ENCODE results near the gene DGKQ. TPM values are rescaled to one million over a fixed set of nuclear protein-coding genes. Genes with fewer than 3 reads are reported as not detected.

The DGKQ gene
- total and polyA plus RNA-seq, 2 donors from 2014 or later: 3.5 to 13.7 TPM

- no peaks in the 10 kb centered on the region for H3K27me3 ChIP-seq (ENCODE audit: control insufficient read depth, insufficient read depth, low read length)
- peaks cover 9 to 10% (median 9%) of the 10 kb centered on the region in 3 donors for H3K36me3 ChIP-seq (ENCODE audit: control insufficient read depth in 2 of 3, insufficient read depth in 3 of 3, low read length in 3 of 3)
- TF ChIP-seq CTCF (IDR thresholded peaks at IDR 0.05; ENCODE audit: borderline replicate concordance, extremely low read depth, insufficient read depth): no peak
- no peak overlapping the region for H3K4me3 ChIP-seq (ENCODE audit: low read length in 3 of 3)
- peaks cover 0 to 4% (median 0%) of the 10 kb centered on the region in 3 donors for H3K4me1 ChIP-seq (ENCODE audit: control insufficient read depth in 2 of 3, insufficient read depth in 2 of 3, low read depth in 1 of 3, low read length in 3 of 3)
- FAIRE-seq (no peak), DNase-seq (no peak)
- no peak overlapping the region for H3K27ac ChIP-seq (ENCODE audit: low read depth in 2 of 2, low read length in 2 of 2)
- no peaks in the 10 kb centered on the region for H3K9me3 ChIP-seq (ENCODE audit: control insufficient read depth in 2 of 3, insufficient read depth in 1 of 3, low read length in 3 of 3)
- intact Hi-C loops (cut with DNase I): no loop called here
- no peak overlapping the region for H3K9ac ChIP-seq (ENCODE audit: low read length in 3 of 3)
Observed at GRCh38 chr4:1021386-1022050, 48.1 kb upstream of the DGKQ start.

DNA sequence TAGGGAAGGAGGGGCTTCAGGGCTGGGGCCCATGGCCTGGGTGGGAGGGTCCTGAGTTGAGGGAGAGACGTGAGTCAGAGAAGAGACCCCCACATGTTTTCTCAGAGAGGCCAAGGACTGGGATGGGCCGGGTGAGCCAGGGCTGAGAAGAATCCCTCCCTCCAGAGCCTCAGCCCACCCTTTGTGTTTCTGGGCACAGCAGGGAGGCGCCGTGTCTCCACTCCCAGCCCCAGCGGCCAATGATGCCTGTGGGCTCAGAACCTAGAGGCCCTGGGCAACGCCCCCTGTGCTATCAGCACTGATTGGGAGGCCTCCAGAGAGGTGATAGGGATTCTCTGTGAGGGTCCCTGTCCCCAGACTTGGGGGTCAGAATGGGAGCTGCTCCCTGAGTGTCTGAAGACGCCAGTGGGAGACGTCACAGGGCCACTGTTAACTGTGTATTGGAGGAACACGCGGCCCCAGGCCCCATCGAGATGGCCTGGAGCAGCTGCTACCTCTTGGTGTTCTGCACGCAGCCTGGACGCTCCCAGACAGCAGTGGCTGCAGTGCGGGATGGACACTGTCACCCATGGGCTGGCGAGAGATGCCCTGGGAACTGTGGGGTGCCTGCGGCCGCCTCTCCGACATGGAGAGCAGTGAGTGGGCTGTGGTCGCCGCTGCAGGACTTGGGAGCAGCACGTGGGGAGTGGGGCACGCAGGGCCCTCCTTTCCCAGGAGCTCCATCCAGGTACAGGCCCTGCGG is 46.5 kb upstream of the DGKQ start:
- Histone ChIP-seq H3K27me3 (ENCODE audit: control insufficient read depth, insufficient read depth, low read length) (no peaks in the 10 kb centered on the region), H3K9me3 (ENCODE audit: control insufficient read depth in 2 of 3, insufficient read depth in 1 of 3, low read length in 3 of 3) (no peaks in the 10 kb centered on the region), H3K4me1 (ENCODE audit: control insufficient read depth in 2 of 3, insufficient read depth in 2 of 3, low read depth in 1 of 3, low read length in 3 of 3) (no peaks in the 10 kb centered on the region), H3K4me3 (ENCODE audit: low read length in 3 of 3) (no peak overlapping the region), H3K27ac (ENCODE audit: low read depth in 2 of 2, low read length in 2 of 2) (no peak overlapping the region), H3K9ac (ENCODE audit: low read length in 3 of 3) (no peak overlapping the region), H3K36me3 (ENCODE audit: control insufficient read depth in 2 of 3, insufficient read depth in 3 of 3, low read length in 3 of 3) (no peaks in the 10 kb centered on the region)
- DNase-seq (peak in 3 of 5 donors; percentile 62 to 69 (median 67)), FAIRE-seq (no peak)
- TF ChIP-seq CTCF (IDR thresholded peaks at IDR 0.05; ENCODE audit: borderline replicate concordance, extremely low read depth, insufficient read depth): no peak
- intact Hi-C loops (cut with DNase I): no loop called here

- Histone ChIP-seq H3K27ac (ENCODE audit: low read depth in 2 of 2, low read length in 2 of 2) (no peak overlapping the region), H3K9ac (ENCODE audit: low read length in 3 of 3) (no peak overlapping the region), H3K27me3 (ENCODE audit: control insufficient read depth, insufficient read depth, low read length) (no peaks in the 10 kb centered on the region), H3K36me3 (ENCODE audit: control insufficient read depth in 2 of 3, insufficient read depth in 3 of 3, low read length in 3 of 3) (no peaks in the 10 kb centered on the region), H3K4me3 (ENCODE audit: low read length in 3 of 3) (no peak overlapping the region), H3K9me3 (ENCODE audit: control insufficient read depth in 2 of 3, insufficient read depth in 1 of 3, low read length in 3 of 3) (no peaks in the 10 kb centered on the region), H3K4me1 (ENCODE audit: control insufficient read depth in 2 of 3, insufficient read depth in 2 of 3, low read depth in 1 of 3, low read length in 3 of 3) (no peaks in the 10 kb centered on the region)
- intact Hi-C loops (cut with DNase I): no loop called here
- DNase-seq: no peak
- no peak for FAIRE-seq
- no peak for TF ChIP-seq CTCF (IDR thresholded peaks at IDR 0.05; ENCODE audit: borderline replicate concordance, extremely low read depth, insufficient read depth)
Observed at GRCh38 chr4:1019320-1019719, 46.0 kb upstream of the DGKQ start.

Measured in kidney (tissue), 14 donors.